Measurements from ENCODE around the gene DNAH6.

Gene DNAH6

DNA sequence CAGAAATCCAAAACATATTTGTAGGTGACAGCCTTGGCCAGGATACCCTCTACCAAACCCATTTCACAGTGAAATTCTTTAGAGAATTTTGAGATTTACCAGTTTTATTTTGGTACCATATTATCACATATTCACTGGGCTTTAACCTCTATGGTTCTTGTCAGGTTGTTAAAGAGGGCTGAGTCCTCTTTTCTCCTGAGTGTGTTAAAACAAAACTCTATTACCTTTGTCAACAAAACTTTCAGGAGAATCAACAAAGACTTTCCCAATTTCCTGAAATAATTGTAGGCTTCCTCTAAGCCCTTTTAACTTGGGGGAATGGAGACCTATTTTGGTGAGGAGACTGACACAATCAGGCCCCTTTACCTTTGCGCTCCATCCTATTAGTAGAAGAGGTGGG is 209.4 kb downstream of the DNAH6 start:
- Histone ChIP-seq H3K23ac (ENCODE audit: low read length in 2 of 2) (no peak overlapping the region), H4K91ac (ENCODE audit: low read length) (no peak overlapping the region), H3K36me3 (ENCODE audit: control insufficient read depth in 1 of 2, insufficient read depth in 2 of 2, low read depth in 1 of 2, low read length in 2 of 2) (no peaks in the 10 kb centered on the region), H3K14ac (ENCODE audit: low read length in 2 of 2) (no peak overlapping the region), H2AFZ (ENCODE audit: low read depth, low read length) (no peak overlapping the region), H3K4me2 (ENCODE audit: low read length, poor library complexity, severe bottlenecking) (no peak overlapping the region), H2BK15ac (ENCODE audit: low read depth, poor library complexity, severe bottlenecking) (no peak overlapping the region), H2BK5ac (ENCODE audit: low read depth, low read length, poor library complexity, severe bottlenecking) (no peak overlapping the region), H3K9ac (ENCODE audit: low read length) (no peak overlapping the region), H3K27me3 (ENCODE audit: control insufficient read depth in 1 of 2, insufficient read depth in 1 of 2, low read length in 2 of 2) (no peaks in the 10 kb centered on the region), H3K18ac (ENCODE audit: low read depth in 1 of 2, low read length in 2 of 2) (no peak overlapping the region), H2AK5ac (ENCODE audit: low read length, severe bottlenecking) (no peak overlapping the region), H4K8ac (ENCODE audit: low read length) (no peak overlapping the region), H2BK120ac (ENCODE audit: low read depth, low read length) (no peak overlapping the region), H3K79me1 (replicated peaks; ENCODE audit: low read length, poor library complexity, severe bottlenecking) (no peaks in the 10 kb centered on the region), H3K27ac (ENCODE audit: low read length, poor library complexity, severe bottlenecking) (no peak overlapping the region), H2BK12ac (ENCODE audit: low read length in 2 of 2) (no peak overlapping the region), H3K4me1 (ENCODE audit: control insufficient read depth, insufficient read depth, low read depth, low read length) (no peaks in the 10 kb centered on the region), H3K4me3 (ENCODE audit: insufficient read depth in 1 of 2, low read depth in 1 of 2, low read length in 2 of 2) (no peak overlapping the region), H3K9me3 (ENCODE audit: control insufficient read depth, low read length) (no peaks in the 10 kb centered on the region), H3K4ac (ENCODE audit: low read depth in 1 of 2, low read length in 2 of 2) (no peak overlapping the region)
- no peak for DNase-seq
- 100% methylated on average over 1 of the region's 1 CpG for WGBS

GRCh38 chr2:84727315-84727714 is 211.0 kb downstream of the DNAH6 start:
- H3K4ac ChIP-seq (ENCODE audit: low read depth in 1 of 2, low read length in 2 of 2) = no peak overlapping the region
- H3K27ac ChIP-seq (ENCODE audit: low read length, poor library complexity, severe bottlenecking) = no peak overlapping the region
- peaks cover 0 to 6% of the 10 kb centered on the region in 2 experiments for H3K27me3 ChIP-seq (ENCODE audit: control insufficient read depth in 1 of 2, insufficient read depth in 1 of 2, low read length in 2 of 2)
- H3K18ac ChIP-seq (ENCODE audit: low read depth in 1 of 2, low read length in 2 of 2) = no peak overlapping the region
- H4K8ac ChIP-seq (ENCODE audit: low read length) = no peak overlapping the region
- no peak overlapping the region for H3K4me2 ChIP-seq (ENCODE audit: low read length, poor library complexity, severe bottlenecking)
- H3K23ac ChIP-seq (ENCODE audit: low read length in 2 of 2) = no peak overlapping the region
- no peaks in the 10 kb centered on the region for H3K4me1 ChIP-seq (ENCODE audit: control insufficient read depth, insufficient read depth, low read depth, low read length)
- H2AK5ac ChIP-seq (ENCODE audit: low read length, severe bottlenecking) = no peak overlapping the region
- 58% methylated on average over 1 of the region's 1 CpG for whole genome bisulfite sequencing
- H3K9ac ChIP-seq (ENCODE audit: low read length) = no peak overlapping the region
- H3K9me3 ChIP-seq (ENCODE audit: control insufficient read depth, low read length) = no peaks in the 10 kb centered on the region
- DNase-seq = no peak
- H3K4me3 ChIP-seq (ENCODE audit: insufficient read depth in 1 of 2, low read depth in 1 of 2, low read length in 2 of 2) = no peak overlapping the region
- no peaks in the 10 kb centered on the region for H3K36me3 ChIP-seq (ENCODE audit: control insufficient read depth in 1 of 2, insufficient read depth in 2 of 2, low read depth in 1 of 2, low read length in 2 of 2)
- no peak overlapping the region for H2BK12ac ChIP-seq (ENCODE audit: low read length in 2 of 2)
- H2BK5ac ChIP-seq (ENCODE audit: low read depth, low read length, poor library complexity, severe bottlenecking) = no peak overlapping the region
- H2BK15ac ChIP-seq (ENCODE audit: low read depth, poor library complexity, severe bottlenecking) = no peak overlapping the region
- H4K91ac ChIP-seq (ENCODE audit: low read length) = no peak overlapping the region
- H3K79me1 ChIP-seq (replicated peaks; ENCODE audit: low read length, poor library complexity, severe bottlenecking) = no peaks in the 10 kb centered on the region
- H2BK120ac ChIP-seq (ENCODE audit: low read depth, low read length) = no peak overlapping the region
- no peak overlapping the region for H2AFZ ChIP-seq (ENCODE audit: low read depth, low read length)
- no peak overlapping the region for H3K14ac ChIP-seq (ENCODE audit: low read length in 2 of 2)

GRCh38 chr2:84729224-84729623 is 212.9 kb downstream of the DNAH6 start:
- Histone ChIP-seq H3K36me3 (ENCODE audit: control insufficient read depth in 1 of 2, insufficient read depth in 2 of 2, low read depth in 1 of 2, low read length in 2 of 2) (no peaks in the 10 kb centered on the region), H3K23ac (ENCODE audit: low read length in 2 of 2) (no peak overlapping the region), H4K91ac (ENCODE audit: low read length) (no peak overlapping the region), H3K18ac (ENCODE audit: low read depth in 1 of 2, low read length in 2 of 2) (no peak overlapping the region), H3K14ac (ENCODE audit: low read length in 2 of 2) (no peak overlapping the region), H2BK12ac (ENCODE audit: low read length in 2 of 2) (no peak overlapping the region), H3K9me3 (ENCODE audit: control insufficient read depth, low read length) (no peaks in the 10 kb centered on the region), H3K79me1 (replicated peaks; ENCODE audit: low read length, poor library complexity, severe bottlenecking) (no peaks in the 10 kb centered on the region), H3K4me3 (ENCODE audit: insufficient read depth in 1 of 2, low read depth in 1 of 2, low read length in 2 of 2) (no peak overlapping the region), H2AK5ac (ENCODE audit: low read length, severe bottlenecking) (no peak overlapping the region), H3K27ac (ENCODE audit: low read length, poor library complexity, severe bottlenecking) (no peak overlapping the region), H3K4me2 (ENCODE audit: low read length, poor library complexity, severe bottlenecking) (no peak overlapping the region), H4K8ac (ENCODE audit: low read length) (no peak overlapping the region), H3K9ac (ENCODE audit: low read length) (no peak overlapping the region), H3K4ac (ENCODE audit: low read depth in 1 of 2, low read length in 2 of 2) (no peak overlapping the region), H3K27me3 (ENCODE audit: control insufficient read depth in 1 of 2, insufficient read depth in 1 of 2, low read length in 2 of 2) (peaks cover 0 to 6% of the 10 kb centered on the region in 2 experiments), H2BK15ac (ENCODE audit: low read depth, poor library complexity, severe bottlenecking) (no peak overlapping the region), H3K4me1 (ENCODE audit: control insufficient read depth, insufficient read depth, low read depth, low read length) (no peaks in the 10 kb centered on the region), H2BK5ac (ENCODE audit: low read depth, low read length, poor library complexity, severe bottlenecking) (no peak overlapping the region), H2AFZ (ENCODE audit: low read depth, low read length) (no peak overlapping the region), H2BK120ac (ENCODE audit: low read depth, low read length) (no peak overlapping the region)
- 51% methylated on average over 2 of the region's 2 CpGs for WGBS
- DNase-seq = no peak

DNA sequence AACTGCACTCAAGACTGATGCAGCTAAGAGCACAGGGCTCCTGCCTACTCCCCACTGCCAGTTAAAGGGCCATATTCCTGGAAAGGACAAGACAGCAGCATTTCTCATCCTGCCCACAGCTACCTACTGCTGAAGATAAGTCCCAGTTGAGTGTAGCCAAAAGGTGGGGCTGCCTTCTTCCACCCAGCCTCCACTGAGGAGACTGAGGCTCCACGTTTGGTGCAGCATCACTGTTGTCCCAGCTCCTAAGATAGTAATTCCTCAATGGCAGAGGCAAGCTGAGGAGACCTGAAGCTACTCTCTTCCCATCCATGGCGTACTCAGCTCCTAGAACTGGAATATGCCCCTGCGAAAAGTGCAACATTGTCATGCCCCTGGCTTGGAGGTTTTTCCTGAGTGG is 214.9 kb downstream of the DNAH6 start:
- peaks cover 0 to 6% of the 10 kb centered on the region in 2 experiments for H3K27me3 ChIP-seq (ENCODE audit: control insufficient read depth in 1 of 2, insufficient read depth in 1 of 2, low read length in 2 of 2)

More for the DNA sequence above, 214.9 kb downstream of the DNAH6 start:
- Histone ChIP-seq H4K91ac (ENCODE audit: low read length) (no peak overlapping the region), H3K4me2 (ENCODE audit: low read length, poor library complexity, severe bottlenecking) (no peak overlapping the region), H3K79me1 (replicated peaks; ENCODE audit: low read length, poor library complexity, severe bottlenecking) (no peaks in the 10 kb centered on the region), H3K4me1 (ENCODE audit: control insufficient read depth, insufficient read depth, low read depth, low read length) (no peaks in the 10 kb centered on the region), H3K14ac (ENCODE audit: low read length in 2 of 2) (no peak overlapping the region), H3K36me3 (ENCODE audit: control insufficient read depth in 1 of 2, insufficient read depth in 2 of 2, low read depth in 1 of 2, low read length in 2 of 2) (no peaks in the 10 kb centered on the region), H2BK120ac (ENCODE audit: low read depth, low read length) (no peak overlapping the region), H3K4ac (ENCODE audit: low read depth in 1 of 2, low read length in 2 of 2) (peak overlapping the region in 1 of 2 experiments; percentile 64), H3K23ac (ENCODE audit: low read length in 2 of 2) (no peak overlapping the region), H3K9ac (ENCODE audit: low read length) (no peak overlapping the region), H4K8ac (ENCODE audit: low read length) (no peak overlapping the region), H2AFZ (ENCODE audit: low read depth, low read length) (no peak overlapping the region), H2BK12ac (ENCODE audit: low read length in 2 of 2) (no peak overlapping the region), H2BK5ac (ENCODE audit: low read depth, low read length, poor library complexity, severe bottlenecking) (no peak overlapping the region), H2BK15ac (ENCODE audit: low read depth, poor library complexity, severe bottlenecking) (no peak overlapping the region), H3K4me3 (ENCODE audit: insufficient read depth in 1 of 2, low read depth in 1 of 2, low read length in 2 of 2) (no peak overlapping the region), H3K27ac (ENCODE audit: low read length, poor library complexity, severe bottlenecking) (no peak overlapping the region), H2AK5ac (ENCODE audit: low read length, severe bottlenecking) (no peak overlapping the region), H3K18ac (ENCODE audit: low read depth in 1 of 2, low read length in 2 of 2) (no peak overlapping the region), H3K9me3 (ENCODE audit: control insufficient read depth, low read length) (no peaks in the 10 kb centered on the region)
- WGBS = 67% methylated on average over 3 of the region's 3 CpGs
- no peak for DNase-seq
